Colonic mucosa (tissue), 4 donors: ENCODE data around the gene SNRNP48. TPM values are rescaled to one million over a fixed set of nuclear protein-coding genes. Genes with fewer than 3 reads are reported as not detected.

Source experiments
- DNase-seq: peaks from one replicate; pipeline ENCODE4 v3.0.0-alpha.2; 2020
- H3K27ac ChIP-seq: fragments of 200-600 bp; one replicate; pipeline ENCODE4 v1.8.0; 2021
- H3K27me3 ChIP-seq: fragments of 200-600 bp; one replicate; pipeline ENCODE4 v1.8.0; 2021
- H3K36me3 ChIP-seq: fragments of 200-600 bp; one replicate; pipeline ENCODE4 v1.8.0; 2021
- H3K4me1 ChIP-seq: fragments of 200-600 bp; one replicate; pipeline ENCODE4 v1.8.0; 2021; ENCODE audit warnings: mild to moderate bottlenecking
- H3K4me3 ChIP-seq: fragments of 200-600 bp; one replicate; pipeline ENCODE4 v1.8.0; 2021
- H3K9ac ChIP-seq, 2 donors: one replicate each; pipeline ENCODE4 v1.7.0; 2013; ENCODE audit warnings: control low read depth in 2 of 2, low read depth in 2 of 2, low read length in 2 of 2
- H3K9me3 ChIP-seq: fragments of 200-600 bp; one replicate; pipeline ENCODE4 v1.8.0; 2021
- CTCF ChIP-seq: fragments of 200-600 bp; IDR thresholded peaks from one replicate; pipeline ENCODE4 v1.8.0; 2022; ENCODE audit warnings: antibody characterized with exemption, mild to moderate bottlenecking
- intact Hi-C: fragments of 100-400 bp; cut with DNase I; formaldehyde crosslinking; loops from one replicate; pipeline ENCODE4 v1.14.1; 2022
- total RNA-seq, 2 donors: library from RNA; stranded (reverse); fragmentation: NEBNext Ultra II Directional in 1 of 2; extraction: Animal tissue kit (Norgen Biotek cat#: 25700) in 1 of 2; gene quantifications; one replicate each; pipeline ENCODE4 v1.2.1, GENCODE V29; 2021
- donor health status: healthy.
- donor health status: DM: no; HTN: no; CAD: no.
- donor health status: DM: no; HTN: no; CAD: no.

The SNRNP48 gene
- 10 to 100 TPM; 13.8 to 14.6 TPM for total RNA-seq

GRCh38 chr6:7589949-7590917 lies at the start of gene SNRNP48:
Gene SNRNP48 (plus strand): TSS chr6:7590198. CDS start chr6:7590258, 60 bp downstream.
- intact Hi-C loops, result no loop called here
- DNase-seq, result peak; percentile 96
- Histone ChIP-seq H3K4me3 (peak within 1 kb of the TSS; percentile 94), H3K9me3 (no peaks in the 10 kb centered on the region), H3K27ac (peak within 1 kb of the TSS; percentile 64), H3K36me3 (no peaks in the 10 kb centered on the region), H3K9ac (peak within 1 kb of the TSS; percentile 67 to 97), H3K27me3 (no peaks in the 10 kb centered on the region), H3K4me1 (no peaks in the 10 kb centered on the region)
- TF ChIP-seq CTCF, result no peak

GRCh38 chr6:7540595-7540994 lies 49.4 kb upstream of the SNRNP48 start:
- peak overlapping the region; percentile 60 for H3K4me3 ChIP-seq
- no peak for DNase-seq
- H3K9ac ChIP-seq, result no peak overlapping the region
- H3K27me3 ChIP-seq, result no peaks in the 10 kb centered on the region
- no peaks in the 10 kb centered on the region for H3K36me3 ChIP-seq
- no peaks in the 10 kb centered on the region for H3K4me1 ChIP-seq
- H3K27ac ChIP-seq, result no peak overlapping the region
- intact Hi-C loops, result no loop called here
- no peaks in the 10 kb centered on the region for H3K9me3 ChIP-seq
- no peak for TF ChIP-seq CTCF

- peak within 1 kb of the TSS; percentile 60 for H3K4me3 ChIP-seq
- no peak for TF ChIP-seq CTCF
- DNase-seq, result peak; percentile 88
- H3K4me1 ChIP-seq, result no peaks in the 10 kb centered on the region
- H3K27me3 ChIP-seq, result no peaks in the 10 kb centered on the region
- intact Hi-C loops, result no loop called here
- peak within 1 kb of the TSS; percentile 81 to 93 for H3K9ac ChIP-seq
- peak within 1 kb of the TSS; percentile 84 for H3K27ac ChIP-seq
- H3K36me3 ChIP-seq, result no peaks in the 10 kb centered on the region
- no peaks in the 10 kb centered on the region for H3K9me3 ChIP-seq
Measured at GRCh38 chr6:7541175-7542064, 48.6 kb upstream of the SNRNP48 start, which contains the start of gene DSP. Gene DSP (plus strand): TSS chr6:7541671. CDS start chr6:7541916, 245 bp downstream.

- Histone ChIP-seq H3K36me3 (no peaks in the 10 kb centered on the region), H3K4me1 (no peaks in the 10 kb centered on the region), H3K27me3 (no peaks in the 10 kb centered on the region), H3K4me3 (peak overlapping the region; percentile 60), H3K9me3 (no peaks in the 10 kb centered on the region), H3K27ac (peak overlapping the region; percentile 84), H3K9ac (peak overlapping the region; percentile 81 to 93)
- TF ChIP-seq CTCF, result no peak
- DNase-seq, result peak; percentile 51
- intact Hi-C loops, result no loop called here
Measured at GRCh38 chr6:7542065-7542873, 47.7 kb upstream of the SNRNP48 start.
